Loucy (cell line): ENCODE measurements around the gene HIVEP1.

Source experiments
- H2AFZ ChIP-seq: fragments of 200-600 bp; sonication (generic); 2 replicates; pipeline ENCODE4 v1.6.0; 2016; ENCODE audit warnings: antibody characterized with exemption, mild to moderate bottlenecking, low read length, moderate library complexity
- H3F3A ChIP-seq: fragments of 200-600 bp; 2 replicates; pipeline ENCODE4 v1.6.0; 2016; ENCODE audit warnings: antibody characterized with exemption, low read depth, mild to moderate bottlenecking
- H3K27me3 ChIP-seq: fragments of 200-600 bp; sonication (generic); 2 replicates; pipeline ENCODE4 v1.6.1; 2014; ENCODE audit warnings: low read length, mild to moderate bottlenecking; ENCODE audit not compliant: insufficient read depth, poor library complexity, severe bottlenecking
- H3K36me3 ChIP-seq: fragments of 200-600 bp; sonication (generic); 2 replicates; pipeline ENCODE4 v1.6.1; 2016; ENCODE audit warnings: low read length; ENCODE audit not compliant: insufficient read depth
- H3K4me1 ChIP-seq: fragments of 200-600 bp; sonication (generic); 2 replicates; pipeline ENCODE4 v1.5.1; 2014; ENCODE audit warnings: low read length, mild to moderate bottlenecking; ENCODE audit not compliant: insufficient read depth, poor library complexity, severe bottlenecking
- H3K4me2 ChIP-seq: fragments of 200-600 bp; sonication (generic); 2 replicates; pipeline ENCODE4 v1.6.0; 2014; ENCODE audit warnings: antibody characterized with exemption, low read length, low read depth, mild to moderate bottlenecking; ENCODE audit not compliant: poor library complexity, severe bottlenecking
- H3K4me3 ChIP-seq: fragments of 200-600 bp; sonication (generic); 2 replicates; pipeline ENCODE4 v1.5.1; 2014; ENCODE audit warnings: low read length, mild to moderate bottlenecking, mixed read lengths; ENCODE audit not compliant: poor library complexity, severe bottlenecking
- H3K79me2 ChIP-seq: fragments of 200-600 bp; sonication (generic); 2 replicates; pipeline ENCODE4 v1.6.1; 2014; ENCODE audit warnings: low read length; ENCODE audit not compliant: insufficient read depth
- H3K9ac ChIP-seq: fragments of 200-600 bp; sonication (generic); 2 replicates; pipeline ENCODE4 v1.6.0; 2014; ENCODE audit warnings: mild to moderate bottlenecking, low read depth, low read length, moderate library complexity; ENCODE audit not compliant: poor library complexity, severe bottlenecking
- H3K9me2 ChIP-seq: fragments of 200-600 bp; sonication (generic); replicated peaks from 2 replicates; pipeline ENCODE4 v1.6.1; 2016; ENCODE audit warnings: low read depth, low read length, mixed read lengths
- H3K9me3 ChIP-seq: fragments of 200-600 bp; sonication (generic); 2 replicates; pipeline ENCODE4 v1.6.1; 2014; ENCODE audit warnings: mild to moderate bottlenecking, antibody characterized with exemption, low read length, low read depth; ENCODE audit not compliant: insufficient read depth
- H4K20me1 ChIP-seq: fragments of 200-600 bp; sonication (generic); 2 replicates; pipeline ENCODE4 v1.6.0; 2014; ENCODE audit warnings: antibody characterized with exemption, low read length, mild to moderate bottlenecking; ENCODE audit not compliant: insufficient read depth, poor library complexity, severe bottlenecking
- CTCF ChIP-seq: fragments of 200-600 bp; sonication (generic); conservative IDR thresholded peaks from 2 replicates; pipeline ENCODE4 v1.5.1; 2014; ENCODE audit warnings: mild to moderate bottlenecking, antibody characterized with exemption, low read length
- EZH2phosphoT487 ChIP-seq: fragments of 200-600 bp; IDR thresholded peaks from 2 replicates; pipeline ENCODE4 v1.6.1; 2018; ENCODE audit warnings: antibody characterized with exemption, mild to moderate bottlenecking, moderate library complexity, borderline replicate concordance

The HIVEP1 gene

GRCh38 chr6:12078014-12078413 is 65.9 kb downstream of the HIVEP1 start:
- no peak for TF ChIP-seq CTCF
- no peak for TF ChIP-seq EZH2phosphoT487
- Histone ChIP-seq H3K9ac (no peak overlapping the region), H3K36me3 (no peaks in the 10 kb centered on the region), H3K4me3 (no peak overlapping the region), H2AFZ (no peak overlapping the region), H3K27me3 (no peaks in the 10 kb centered on the region), H3K79me2 (peaks cover 5% of the 10 kb centered on the region), H3K4me1 (no peaks in the 10 kb centered on the region), H3F3A (no peaks in the 10 kb centered on the region), H4K20me1 (peaks cover 6% of the 10 kb centered on the region), H3K9me2 (no peaks in the 10 kb centered on the region), H3K4me2 (no peak overlapping the region), H3K9me3 (no peaks in the 10 kb centered on the region)

- Histone ChIP-seq H3K4me2 (no peak overlapping the region), H3K9ac (no peak overlapping the region), H3F3A (no peaks in the 10 kb centered on the region), H3K36me3 (no peaks in the 10 kb centered on the region), H3K27me3 (no peaks in the 10 kb centered on the region), H2AFZ (no peak overlapping the region), H3K9me3 (no peaks in the 10 kb centered on the region), H3K4me1 (no peaks in the 10 kb centered on the region), H3K79me2 (0 out of 2 replicates have a peak, but pooled peaks cover 5% of the 10 kb centered on the region), H3K9me2 (no peaks in the 10 kb centered on the region), H4K20me1 (peaks cover 6% of the 10 kb centered on the region), H3K4me3 (no peak overlapping the region)
- TF ChIP-seq CTCF = no peak
- TF ChIP-seq EZH2phosphoT487 = no peak
Measured at GRCh38 chr6:12081771-12082170, 69.7 kb downstream of the HIVEP1 start.

- Histone ChIP-seq H3K9ac (no peak overlapping the region), H3F3A (no peaks in the 10 kb centered on the region), H3K9me2 (no peaks in the 10 kb centered on the region), H3K4me3 (no peak overlapping the region), H3K79me2 (0 out of 2 replicates have a peak, but pooled peaks cover 1% of the 10 kb centered on the region), H3K36me3 (no peaks in the 10 kb centered on the region), H3K27me3 (no peaks in the 10 kb centered on the region), H3K4me2 (no peak overlapping the region), H4K20me1 (peaks cover 6% of the 10 kb centered on the region), H3K4me1 (no peaks in the 10 kb centered on the region), H2AFZ (no peak overlapping the region), H3K9me3 (no peaks in the 10 kb centered on the region)
- TF ChIP-seq CTCF (no peak), EZH2phosphoT487 (no peak)
Measured at GRCh38 chr6:12082368-12082767, 70.3 kb downstream of the HIVEP1 start.
